ENCODE results near the gene PLK2. TPM values are rescaled to one million over a fixed set of nuclear protein-coding genes. Genes with fewer than 3 reads are reported as not detected.

Gene PLK2
- total and polyA plus RNA-seq, 2 of the 4 experiments (the other 2 are of a cell fraction), result 129 to 337 TPM

- Histone ChIP-seq H4K5ac (ENCODE audit: low read depth, low read length) (no peak overlapping the region), H3K4me1 (ENCODE audit: control insufficient read depth, insufficient read depth, low read length) (no peaks in the 10 kb centered on the region), H3K36me3 (ENCODE audit: control insufficient read depth, insufficient read depth, low read length) (no peaks in the 10 kb centered on the region), H2AK9ac (replicated peaks; ENCODE audit: low read depth, low read length, poor library complexity) (no peak overlapping the region), H3K56ac (ENCODE audit: extremely low read depth, insufficient read depth, low read length) (no peak overlapping the region), H2BK120ac (ENCODE audit: low read depth, low read length) (no peak overlapping the region), H3K27ac (ENCODE audit: insufficient read depth, low read length) (no peak overlapping the region), H2AFZ (replicated peaks; ENCODE audit: low read length, poor library complexity) (peak overlapping the region; percentile 14), H2BK5ac (ENCODE audit: low read depth, low read length, poor library complexity, severe bottlenecking) (no peak overlapping the region), H4K8ac (ENCODE audit: low read depth in 2 of 2, low read length in 2 of 2) (no peak overlapping the region), H3K4me2 (ENCODE audit: low read depth, low read length) (no peak overlapping the region), H4K20me1 (ENCODE audit: insufficient read depth, low read length) (no peaks in the 10 kb centered on the region), H3K9me3 (ENCODE audit: control insufficient read depth, insufficient read depth, low read length) (no peaks in the 10 kb centered on the region), H3K4me3 (ENCODE audit: insufficient read depth, low read depth, low read length) (no peak overlapping the region), H3K27me3 (ENCODE audit: control insufficient read depth, insufficient read depth, low read length) (peaks cover 18% of the 10 kb centered on the region), H2BK15ac (ENCODE audit: low read depth, low read length) (no peak overlapping the region), H3K14ac (replicated peaks; ENCODE audit: low read depth, low read length) (no peak overlapping the region), H2AK5ac (ENCODE audit: low read depth, low read length) (no peak overlapping the region), H3K18ac (ENCODE audit: low read depth, low read length) (no peak overlapping the region), H3K79me1 (ENCODE audit: low read depth in 1 of 2, low read length in 2 of 2) (no peaks in the 10 kb centered on the region), H3K23ac (ENCODE audit: low read depth, low read length) (no peak overlapping the region; the same call in 1 of the 2 replicates), H2BK20ac (ENCODE audit: low read depth, low read length) (no peak overlapping the region), H4K91ac (ENCODE audit: insufficient read depth, low read depth, low read length) (no peak overlapping the region), H3K9me1 (ENCODE audit: insufficient read depth, low read length) (no peaks in the 10 kb centered on the region), H3K9ac (ENCODE audit: low read depth, low read length) (no peak overlapping the region), H3K4ac (ENCODE audit: low read depth, low read length) (no peak overlapping the region)
- intact Hi-C loops (cut with micrococcal nuclease) (no loop called here), dilution Hi-C loops (cut with HindIII; ENCODE audit: low sequenced_read_pairs, unreplicated experiment) (no loop called here), in situ Hi-C loops (cut with MboI; ENCODE audit: low sequenced_read_pairs) (loop anchor here (25.0 kb wide), 1 partner anchor 681 kb away; no protein-coding TSS in a partner anchor)
- DNase-seq (no peak), ATAC-seq (ENCODE audit: low read depth) (no peak)
- no peak for TF ChIP-seq ELK1 (IDR thresholded peaks at IDR 0.05; ENCODE audit: borderline replicate concordance, low read depth, low read length)
- TF ChIP-seq CHD1 (IDR thresholded peaks at IDR 0.05; ENCODE audit: low read depth, low read length), result no peak
- TF ChIP-seq NFE2L2 (IDR thresholded peaks at IDR 0.05; ENCODE audit: low read depth, low read length), result no peak
- no peak for TF ChIP-seq RFX5 (IDR thresholded peaks at IDR 0.05; ENCODE audit: low read depth, low read length)
- TF ChIP-seq BHLHE40 (IDR thresholded peaks at IDR 0.05; ENCODE audit: low read depth, low read length), result no peak
- TF ChIP-seq USF2 (IDR thresholded peaks at IDR 0.05; ENCODE audit: low read depth, low read length), result no peak
- no peak for TF ChIP-seq MXI1 (IDR thresholded peaks at IDR 0.05; ENCODE audit: borderline replicate concordance, low read depth, low read length)
- TF ChIP-seq RCOR1 (IDR thresholded peaks at IDR 0.05; ENCODE audit: insufficient replicate concordance, low read length), result no peak
- TF ChIP-seq SMC3 (IDR thresholded peaks at IDR 0.05; ENCODE audit: low read depth, low read length), result no peak
- ChIA-PET CTCF (interaction anchor here (1.2 kb wide), 1 partner anchor 369 kb away, joined by 4 read pairs; no protein-coding TSS in a partner anchor), POLR2A (ENCODE audit: unreplicated experiment) (no interaction called here)
- BruUV-seq (replicated peaks), result no TSS peak
Observed at GRCh38 chr5:58481066-58481676, 21.3 kb upstream of the PLK2 start.

Measured in IMR-90 (cell line).